T-helper 17 cell (primary cell): ENCODE data around the gene SCUBE1. TPM values are rescaled to one million over a fixed set of nuclear protein-coding genes. Genes with fewer than 3 reads are reported as not detected.

Experiments
- ATAC-seq: fragments of 150-1000 bp; cut with Tn5 transposase; 2 replicates; pipeline ENCODE4 v1.10.0; 2021; ENCODE audit warnings: mild to moderate bottlenecking, moderate library complexity
- DNase-seq, 3 donors: peaks; one replicate each; pipeline versions ENCODE4 v3.0.0 to v3.0.0-alpha.2; 2020 to 2021
- H3K9me3 ChIP-seq: one replicate; pipeline ENCODE4 v1.7.0; 2013; ENCODE audit warnings: low read length, mild to moderate bottlenecking; ENCODE audit not compliant: control insufficient read depth, poor library complexity, severe bottlenecking
- H3K27ac Mint-ChIP-seq: one replicate; pipeline ENCODE4 v1.8.0; 2022; ENCODE audit warnings: mild to moderate bottlenecking, moderate library complexity, mixed read lengths
- H3K27me3 Mint-ChIP-seq: one replicate; pipeline ENCODE4 v1.8.0; 2022; ENCODE audit warnings: mixed read lengths
- H3K36me3 Mint-ChIP-seq: one replicate; pipeline ENCODE4 v1.8.0; 2022; ENCODE audit warnings: low read depth, mixed read lengths
- H3K4me1 Mint-ChIP-seq: one replicate; pipeline ENCODE4 v1.8.0; 2022; ENCODE audit warnings: mild to moderate bottlenecking, mixed read lengths
- H3K4me3 Mint-ChIP-seq: one replicate; pipeline ENCODE4 v1.8.0; 2022; ENCODE audit warnings: mild to moderate bottlenecking, moderate library complexity, mixed read lengths
- total RNA-seq, 4 donors: library from RNA in 2 of 4; stranded (reverse) in 2 of 4; gene quantifications; one replicate each; pipeline ENCODE4 v1.2.3 and lab custom pipeline; 2022 to 2026

Gene SCUBE1
- total RNA-seq, 2 donors from 2014 or later: not detected

DNA sequence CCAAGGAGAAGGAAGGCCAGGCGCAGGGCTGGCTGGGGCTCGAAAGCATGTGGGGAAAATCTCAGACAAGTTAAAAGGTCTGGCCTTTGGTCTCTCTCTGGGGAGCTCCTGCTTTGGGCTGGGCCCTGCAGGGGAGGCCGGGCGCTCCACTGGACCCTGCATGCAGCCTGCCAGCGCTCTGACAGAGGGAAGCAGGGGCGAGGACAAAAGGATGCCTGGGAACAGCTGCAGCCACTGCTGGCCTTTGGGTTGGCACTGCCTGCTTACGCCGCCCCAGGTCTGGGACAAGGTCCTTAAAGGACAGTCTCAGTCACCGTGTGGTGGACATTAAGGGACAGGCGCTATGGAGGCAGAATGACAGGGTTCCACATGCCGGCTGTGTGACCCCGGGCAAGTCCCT lies 99.8 kb downstream of the SCUBE1 start:
- peaks cover 3% of the 10 kb centered on the region for H3K4me1 Mint-ChIP-seq
- H3K36me3 Mint-ChIP-seq: no peaks in the 10 kb centered on the region
- no peaks in the 10 kb centered on the region for H3K9me3 ChIP-seq
- no peak overlapping the region for H3K4me3 Mint-ChIP-seq
- H3K27me3 Mint-ChIP-seq: peaks cover 6% of the 10 kb centered on the region
- ATAC-seq: no peak
- DNase-seq: no peak
- no peak overlapping the region for H3K27ac Mint-ChIP-seq

DNA sequence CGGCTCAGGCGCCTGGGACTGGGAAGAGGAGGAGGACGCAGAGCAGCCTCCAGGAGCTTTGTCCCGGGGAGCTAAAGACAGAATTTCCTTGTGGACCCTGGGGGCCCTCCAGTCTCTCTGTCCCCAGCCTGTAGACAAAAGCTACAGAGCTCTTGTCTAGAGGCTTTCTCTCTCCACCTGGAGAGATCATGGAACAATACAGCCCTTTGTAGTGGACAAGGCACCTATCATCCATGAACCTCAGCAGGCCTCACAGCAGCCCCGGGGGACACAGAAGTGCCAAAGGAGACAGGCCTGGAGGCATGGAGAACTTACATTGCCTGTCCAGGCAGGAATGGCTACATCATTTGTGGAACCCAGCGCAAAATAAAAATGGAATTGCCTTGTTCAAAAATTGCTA lies 100.5 kb downstream of the SCUBE1 start:
- Mint-ChIP-seq H3K36me3 (no peaks in the 10 kb centered on the region), H3K4me1 (no peaks in the 10 kb centered on the region), H3K27me3 (peaks cover 6% of the 10 kb centered on the region), H3K27ac (no peak overlapping the region), H3K4me3 (no peak overlapping the region)
- ATAC-seq: no peak
- DNase-seq: no peak
- no peaks in the 10 kb centered on the region for H3K9me3 ChIP-seq

DNA sequence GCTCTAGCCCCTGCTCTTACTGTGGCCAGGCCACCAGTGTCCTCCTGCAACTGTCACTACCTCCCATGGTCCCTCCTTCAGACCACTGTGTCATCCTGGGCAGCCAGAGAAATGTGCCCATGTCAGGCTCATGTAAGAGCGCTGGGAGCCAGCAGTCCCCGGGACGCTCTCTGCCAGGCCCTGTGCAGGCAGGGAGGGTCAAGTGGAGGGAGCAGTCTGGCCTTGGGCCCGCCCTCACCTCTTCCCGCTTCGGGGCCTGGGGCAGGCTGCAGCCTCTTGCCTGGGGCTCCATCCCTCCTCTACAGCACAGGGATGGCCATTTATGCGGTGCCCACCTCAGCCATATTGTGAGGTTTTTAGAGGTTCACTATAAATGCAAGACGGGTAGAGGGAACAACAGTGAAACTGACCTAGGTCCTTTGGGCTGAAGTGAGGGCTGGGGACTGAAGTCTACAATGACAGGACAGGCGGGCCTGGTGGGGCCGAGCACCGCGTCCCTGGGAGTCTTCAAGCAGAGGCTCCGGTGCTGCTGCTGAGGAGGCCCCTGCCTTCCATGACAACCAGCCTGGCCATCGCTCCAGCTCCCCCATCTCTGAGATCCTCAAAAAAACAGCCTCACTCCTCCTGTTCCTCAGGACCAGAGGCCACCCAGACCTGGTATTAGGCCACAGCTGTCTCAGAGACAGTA lies 101.3 kb downstream of the SCUBE1 start:
- ATAC-seq (no peak), DNase-seq (no peak)
- H3K36me3 Mint-ChIP-seq: no peaks in the 10 kb centered on the region
- no peak overlapping the region for H3K4me3 Mint-ChIP-seq
- H3K27ac Mint-ChIP-seq: no peak overlapping the region
- H3K9me3 ChIP-seq: no peaks in the 10 kb centered on the region
- no peaks in the 10 kb centered on the region for H3K4me1 Mint-ChIP-seq
- peaks cover 6% of the 10 kb centered on the region for H3K27me3 Mint-ChIP-seq

DNA sequence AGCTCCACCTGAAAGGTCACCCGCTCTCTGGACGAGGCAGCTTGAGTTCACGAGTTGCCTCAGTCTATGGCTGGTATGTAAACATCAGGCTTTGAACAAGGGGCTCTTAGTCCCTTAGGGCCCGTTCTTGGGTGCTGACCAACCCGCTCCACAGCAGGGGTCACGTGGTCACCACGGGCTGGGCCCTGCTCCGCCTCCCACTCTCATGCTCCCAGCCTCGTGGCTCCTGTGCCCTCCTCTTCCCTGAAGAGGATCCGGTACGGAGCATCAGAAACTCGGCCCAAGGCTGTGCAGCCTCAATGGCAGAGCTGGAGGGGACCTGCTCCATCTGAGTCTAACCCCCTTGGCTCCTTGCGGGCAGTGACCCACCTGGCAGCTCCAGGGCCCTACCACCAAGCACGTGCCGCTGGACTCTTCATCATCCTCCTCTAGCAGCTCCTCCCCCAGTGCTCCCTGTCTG lies 102.0 kb downstream of the SCUBE1 start:
- no peak for DNase-seq

DNA sequence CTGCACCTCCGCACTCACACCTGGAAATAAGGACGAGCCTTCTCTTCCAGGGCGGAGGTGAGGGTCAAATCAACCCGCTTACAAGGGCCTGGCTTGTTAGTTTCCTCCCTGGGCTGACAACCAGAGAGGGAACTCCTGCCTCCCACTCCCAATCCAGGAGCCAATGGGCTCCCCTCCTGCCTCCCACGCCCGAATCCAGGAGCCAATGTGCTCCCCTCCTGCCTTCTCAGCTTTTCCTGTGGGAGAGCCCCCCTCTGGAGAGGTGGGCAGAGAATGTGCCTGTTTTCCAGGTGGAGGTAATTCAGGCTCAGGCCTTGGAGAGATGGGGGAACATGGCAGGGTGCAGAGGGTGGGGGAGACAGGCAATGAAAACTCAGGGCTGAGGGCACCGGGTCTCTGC lies 102.6 kb downstream of the SCUBE1 start:
- Mint-ChIP-seq H3K4me1 (no peaks in the 10 kb centered on the region), H3K27me3 (peaks cover 13% of the 10 kb centered on the region), H3K4me3 (no peak overlapping the region), H3K36me3 (no peaks in the 10 kb centered on the region), H3K27ac (no peak overlapping the region)
- H3K9me3 ChIP-seq: no peaks in the 10 kb centered on the region
- ATAC-seq (no peak), DNase-seq (no peak)

More for the DNA sequence above, 102.0 kb downstream of the SCUBE1 start:
- no peak for ATAC-seq
- Mint-ChIP-seq H3K4me1 (no peaks in the 10 kb centered on the region), H3K36me3 (no peaks in the 10 kb centered on the region), H3K4me3 (no peak overlapping the region), H3K27me3 (peaks cover 12% of the 10 kb centered on the region), H3K27ac (no peak overlapping the region)
- no peaks in the 10 kb centered on the region for H3K9me3 ChIP-seq

DNA sequence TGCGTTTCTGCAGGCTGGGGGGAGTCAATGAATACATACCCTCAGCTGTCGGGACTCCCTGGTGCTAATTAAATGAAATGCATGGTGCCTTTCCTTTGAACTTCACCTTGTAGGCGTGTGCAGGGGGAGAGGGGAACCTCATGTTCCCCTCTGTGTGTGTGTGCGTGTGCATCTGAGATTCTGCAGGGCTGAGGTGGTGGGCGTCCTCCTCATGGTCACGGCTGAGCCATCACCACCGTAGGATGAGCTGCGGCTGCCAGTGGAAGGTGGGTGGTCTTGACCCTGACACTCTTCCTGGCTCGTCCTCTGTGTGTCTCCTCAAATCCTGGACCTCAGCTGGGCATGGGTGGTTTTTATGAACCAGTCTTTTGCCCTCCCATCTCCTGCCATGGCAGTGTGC lies 103.2 kb downstream of the SCUBE1 start:
- no peaks in the 10 kb centered on the region for H3K9me3 ChIP-seq
- Mint-ChIP-seq H3K27ac (no peak overlapping the region), H3K4me3 (no peak overlapping the region), H3K36me3 (no peaks in the 10 kb centered on the region), H3K4me1 (no peaks in the 10 kb centered on the region), H3K27me3 (peaks cover 13% of the 10 kb centered on the region)
- DNase-seq (no peak), ATAC-seq (no peak)

DNA sequence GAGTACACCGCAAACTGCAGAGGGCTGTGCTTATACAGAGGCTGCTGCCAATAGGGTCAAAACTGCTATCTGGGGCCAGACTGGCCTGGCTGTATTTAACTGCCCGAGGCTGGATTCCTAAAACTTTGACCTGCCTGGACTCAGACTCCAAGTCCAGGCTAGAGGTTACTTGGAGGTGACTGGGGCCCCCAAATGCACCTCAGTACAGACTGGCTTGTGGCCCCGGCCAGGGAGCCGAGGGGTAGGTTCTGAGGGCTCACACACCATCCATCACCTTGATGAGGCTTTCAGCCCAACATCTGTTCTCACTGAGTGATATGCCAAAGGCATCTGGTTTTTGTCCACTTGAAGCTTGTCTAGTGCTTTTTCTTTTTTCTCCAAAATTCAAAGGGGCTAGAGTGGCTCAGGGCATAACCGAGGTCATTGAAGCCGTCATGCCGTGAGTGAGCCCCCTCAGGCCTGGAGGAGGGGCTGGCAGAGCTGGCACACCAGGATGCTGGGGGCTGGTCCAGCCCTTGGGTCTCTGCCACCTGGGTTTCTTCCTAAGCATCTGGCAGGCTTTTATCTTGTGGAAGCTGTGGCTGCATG lies 103.9 kb downstream of the SCUBE1 start:
- no peaks in the 10 kb centered on the region for H3K36me3 Mint-ChIP-seq
- H3K27me3 Mint-ChIP-seq: peaks cover 13% of the 10 kb centered on the region
- no peak overlapping the region for H3K4me3 Mint-ChIP-seq
- DNase-seq: no peak
- no peak overlapping the region for H3K27ac Mint-ChIP-seq
- no peaks in the 10 kb centered on the region for H3K9me3 ChIP-seq
- ATAC-seq: no peak
- no peaks in the 10 kb centered on the region for H3K4me1 Mint-ChIP-seq

DNA sequence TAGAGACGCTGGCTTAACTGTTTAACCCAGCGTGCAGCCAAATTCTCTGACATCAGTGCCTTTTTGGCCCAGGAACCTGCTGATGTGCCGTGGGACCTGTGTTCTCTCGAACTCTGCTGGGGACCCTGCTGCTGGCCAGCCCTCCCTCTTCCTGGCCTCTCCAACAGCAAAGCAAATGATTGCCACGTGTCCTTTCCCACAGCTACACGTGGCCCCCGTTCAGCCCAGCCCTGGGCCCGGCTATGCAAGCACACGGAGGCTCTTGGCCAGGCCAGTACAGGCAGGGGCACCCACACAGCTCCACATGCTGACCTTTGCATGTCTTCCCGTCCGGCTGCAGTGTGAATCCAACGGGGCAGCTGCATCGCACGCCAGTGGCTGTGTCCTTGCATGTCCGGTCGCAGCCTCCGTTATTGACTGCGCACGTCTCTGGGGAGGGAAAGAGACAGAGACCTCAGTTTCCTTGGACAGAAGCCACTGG lies 104.6 kb downstream of the SCUBE1 start:
- Mint-ChIP-seq H3K27me3 (peaks cover 13% of the 10 kb centered on the region), H3K4me1 (no peaks in the 10 kb centered on the region), H3K36me3 (no peaks in the 10 kb centered on the region), H3K27ac (no peak overlapping the region), H3K4me3 (no peak overlapping the region)
- no peak for ATAC-seq
- DNase-seq: no peak
- H3K9me3 ChIP-seq: no peaks in the 10 kb centered on the region

DNA sequence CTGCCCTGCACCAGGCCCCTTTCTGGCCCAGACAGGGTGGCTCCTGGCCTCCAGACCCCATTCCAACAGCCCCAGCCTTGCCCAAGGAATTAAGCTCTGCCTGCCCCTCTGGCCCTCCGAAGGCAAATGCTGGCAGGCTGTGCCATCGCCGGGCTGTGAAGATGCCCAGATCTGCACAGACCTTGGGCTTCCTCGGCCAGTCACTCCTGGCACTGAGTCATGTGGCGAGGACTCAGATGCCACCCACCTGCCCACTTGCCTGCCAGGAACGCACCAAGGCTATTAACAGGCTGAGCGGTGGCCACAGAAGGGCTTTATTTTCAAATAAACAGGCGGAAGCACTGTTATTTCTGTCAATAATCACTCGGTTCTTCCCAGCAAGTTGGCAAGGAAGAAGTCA lies 105.9 kb downstream of the SCUBE1 start:
- Mint-ChIP-seq H3K4me3 (no peak overlapping the region), H3K27ac (no peak overlapping the region), H3K4me1 (no peaks in the 10 kb centered on the region), H3K27me3 (peaks cover 13% of the 10 kb centered on the region), H3K36me3 (no peaks in the 10 kb centered on the region)
- H3K9me3 ChIP-seq: no peaks in the 10 kb centered on the region
- no peak for ATAC-seq
- DNase-seq: no peak

DNA sequence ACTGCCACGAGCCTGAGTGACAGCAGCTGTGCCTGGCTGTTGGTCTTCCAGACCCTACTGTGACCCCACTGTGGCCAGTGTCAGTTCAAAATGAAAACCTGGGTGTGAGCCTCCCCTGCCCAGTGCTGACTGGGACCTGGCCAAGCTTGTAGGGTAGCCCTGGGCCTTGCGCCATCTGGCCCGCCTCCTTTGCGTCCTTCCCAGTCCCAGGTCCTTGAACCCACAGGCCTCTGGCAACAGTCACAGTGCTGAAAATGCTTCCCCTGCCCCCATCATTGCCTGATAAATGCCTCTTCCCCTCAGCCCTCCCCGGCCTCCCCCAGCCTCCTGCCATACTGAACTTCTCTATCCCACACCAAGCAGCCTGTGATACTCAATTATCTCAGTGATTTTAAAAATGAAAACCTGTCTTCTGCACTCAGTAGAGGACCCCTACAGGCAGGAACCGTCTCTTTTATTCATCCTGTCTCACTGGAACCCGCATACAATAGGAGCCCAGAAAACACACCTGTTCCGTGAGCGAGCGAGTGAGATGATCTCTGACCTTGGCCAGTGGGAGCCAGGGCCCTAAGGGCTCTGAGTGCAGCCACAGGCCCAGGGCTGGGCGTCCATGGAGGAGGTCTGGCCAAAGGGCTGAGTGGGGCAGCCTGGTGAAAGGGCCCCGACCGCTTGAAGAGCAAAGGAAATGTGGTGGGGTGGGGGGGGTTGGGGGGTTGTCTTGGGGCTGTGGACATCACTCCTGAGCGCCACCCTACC lies 106.6 kb downstream of the SCUBE1 start:
- Mint-ChIP-seq H3K27me3 (peaks cover 13% of the 10 kb centered on the region), H3K27ac (no peak overlapping the region), H3K4me3 (no peak overlapping the region), H3K4me1 (no peaks in the 10 kb centered on the region), H3K36me3 (no peaks in the 10 kb centered on the region)
- no peak for DNase-seq
- no peaks in the 10 kb centered on the region for H3K9me3 ChIP-seq
- no peak for ATAC-seq

DNA sequence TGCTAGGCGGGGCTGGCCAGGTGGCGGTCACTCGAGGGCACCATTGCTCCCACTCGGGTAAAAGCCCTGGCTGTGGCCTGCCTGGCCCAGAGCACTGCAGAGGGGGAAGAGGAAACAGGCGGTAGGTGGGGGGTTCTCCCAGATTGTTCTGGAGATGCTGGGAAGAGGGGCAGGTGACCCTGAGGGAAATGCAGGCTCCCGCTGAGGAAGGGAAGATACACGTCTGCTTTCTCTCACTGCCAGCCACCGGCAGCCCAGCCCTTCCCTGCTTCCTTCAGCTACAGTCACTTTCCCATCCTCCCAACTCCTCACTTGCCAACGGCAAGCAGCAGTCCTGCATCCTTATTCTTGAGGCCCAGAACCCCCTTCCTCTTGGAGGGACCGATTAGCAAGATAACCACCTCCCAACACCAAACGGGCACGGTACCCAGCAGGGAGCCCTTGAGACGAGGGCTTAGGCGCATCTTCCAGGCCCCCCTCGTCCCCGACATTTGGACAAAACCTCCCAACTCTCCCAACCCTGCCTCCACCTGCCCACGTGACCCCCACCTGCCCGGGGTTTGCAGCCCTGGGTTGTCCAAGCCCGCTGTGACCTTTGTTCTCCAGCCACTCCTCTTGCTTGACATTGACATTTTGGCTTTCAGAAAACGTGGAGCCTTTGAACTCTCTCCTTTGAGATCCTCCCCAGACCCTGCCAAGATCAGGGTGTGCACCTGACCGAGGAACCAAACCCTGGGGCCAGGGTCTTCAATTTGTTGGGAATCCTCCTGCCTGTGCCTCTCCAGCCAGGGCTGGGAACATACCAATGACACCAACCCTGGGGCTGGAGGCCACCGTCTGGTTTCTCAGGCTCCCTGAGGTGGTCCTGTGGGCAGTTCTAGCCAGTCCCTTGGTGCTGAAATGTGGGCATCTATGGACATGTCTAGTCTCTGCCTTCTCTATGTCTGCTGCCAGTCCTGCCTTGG lies 107.4 kb downstream of the SCUBE1 start:
- no peak for DNase-seq
- H3K27ac Mint-ChIP-seq: no peak overlapping the region

DNA sequence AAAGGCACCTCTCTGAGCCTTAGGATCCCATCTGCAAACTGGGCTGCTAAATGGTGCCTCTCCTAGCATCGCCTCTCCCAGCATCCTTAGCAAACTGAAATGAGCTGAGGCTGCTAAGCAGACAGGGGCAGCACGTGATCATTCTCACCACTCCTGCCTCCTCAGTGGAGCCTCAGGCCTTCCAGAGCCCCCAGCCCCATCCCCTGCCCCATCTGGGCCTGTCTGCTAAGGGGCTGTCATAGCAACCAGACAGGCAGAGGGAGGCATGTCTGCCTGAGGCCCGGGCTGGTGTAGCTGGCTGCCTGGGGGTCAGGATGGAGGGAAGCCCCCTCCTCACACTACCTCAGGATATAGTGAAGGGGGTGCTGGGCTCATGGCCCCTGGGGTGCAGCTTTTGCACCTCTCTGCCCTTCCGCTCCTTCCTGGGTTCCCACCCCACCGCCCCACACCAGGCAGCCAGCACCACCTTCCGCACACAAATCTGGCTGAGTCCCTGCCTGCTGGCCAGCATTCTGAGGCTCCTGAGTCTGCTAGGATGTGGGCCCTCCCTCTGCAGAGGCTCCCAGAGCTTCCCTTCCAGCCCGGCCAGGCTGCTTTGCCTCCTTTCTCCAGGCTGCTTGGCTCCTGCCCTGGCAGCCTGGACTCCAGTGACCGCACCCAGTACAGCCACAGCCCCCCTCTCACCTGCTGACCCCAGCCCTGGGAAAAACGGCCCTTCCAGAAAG lies 108.7 kb downstream of the SCUBE1 start:
- H3K9me3 ChIP-seq: no peaks in the 10 kb centered on the region
- H3K27ac Mint-ChIP-seq: no peak overlapping the region
- peaks cover 18% of the 10 kb centered on the region for H3K27me3 Mint-ChIP-seq
- peaks cover 5% of the 10 kb centered on the region for H3K4me1 Mint-ChIP-seq
- no peaks in the 10 kb centered on the region for H3K36me3 Mint-ChIP-seq
- no peak overlapping the region for H3K4me3 Mint-ChIP-seq
- DNase-seq (no peak), ATAC-seq (no peak)

More for the DNA sequence above, 107.4 kb downstream of the SCUBE1 start:
- no peak for ATAC-seq
- Mint-ChIP-seq H3K27me3 (peaks cover 18% of the 10 kb centered on the region), H3K36me3 (no peaks in the 10 kb centered on the region), H3K4me1 (peaks cover 5% of the 10 kb centered on the region), H3K4me3 (no peak overlapping the region)
- H3K9me3 ChIP-seq: no peaks in the 10 kb centered on the region
